NB4 (cell line): Measurements from ENCODE around the gene ARL8A.

Experiments
- CTCF ChIP-seq: IDR thresholded peaks from one replicate; pipeline ENCODE4 v1.5.1; 2012; ENCODE audit warnings: low read depth, low read length
- MAX ChIP-seq: IDR thresholded peaks from 2 replicates; pipeline ENCODE4 v1.6.1; 2011; ENCODE audit warnings: low read depth, low read length
- POLR2A ChIP-seq: IDR thresholded peaks from 2 replicates; pipeline ENCODE4 v1.6.1; 2011; ENCODE audit warnings: mild to moderate bottlenecking; ENCODE audit not compliant: insufficient read length; ENCODE audit errors: extremely low read depth

- TF ChIP-seq CTCF (no peak), POLR2A (no peak), MAX (no peak)
Observed at GRCh38 chr1:202110977-202111376, 33.6 kb downstream of the ARL8A start.
